Peyer's patch (tissue), 4 donors: ENCODE results near the gene KRT14. TPM values are rescaled to one million over a fixed set of nuclear protein-coding genes. Genes with fewer than 3 reads are reported as not detected.

Source experiments
- DNase-seq, 3 donors: peaks; one replicate each; pipeline ENCODE4 v3.0.0-alpha.2; 2017 to 2019
- H3K27ac ChIP-seq, 4 donors: fragments of 200-600 bp; sonication (generic); one replicate each; pipeline ENCODE4 v1.5.1; 2016 to 2019
- H3K27me3 ChIP-seq, 2 donors: fragments of 200-600 bp; sonication (generic); one replicate each; pipeline ENCODE4 v1.5.1; 2019
- H3K36me3 ChIP-seq, 3 donors: fragments of 200-600 bp; sonication (generic); one replicate each; pipeline ENCODE4 v1.5.1; 2016 to 2019
- H3K4me1 ChIP-seq, 4 donors: fragments of 200-600 bp; sonication (generic); one replicate each; pipeline ENCODE4 v1.5.1; 2016 to 2019
- H3K4me3 ChIP-seq, 4 donors: fragments of 200-600 bp; sonication (generic); 1 replicate in 3 of 4; 2 replicates in 1 of 4; pipeline ENCODE4 v1.5.1; 2016 to 2019; ENCODE audit warnings: mild to moderate bottlenecking in 1 of 4
- H3K9me3 ChIP-seq, 4 donors: fragments of 200-600 bp; sonication (generic); one replicate each; pipeline ENCODE4 v1.5.1; 2016 to 2019; ENCODE audit warnings: mild to moderate bottlenecking in 1 of 4
- CTCF ChIP-seq, 6 experiments: fragments of 450-650 bp in 4 of 6; fragments of 200-600 bp in 2 of 6; sonication (generic) in 1 of 6; IDR thresholded peaks; one replicate each; pipeline ENCODE4 v1.5.1; 2017 to 2019; ENCODE audit warnings: antibody characterized with exemption in 6 of 6, mild to moderate bottlenecking in 3 of 6, moderate library complexity in 1 of 6
- POLR2A ChIP-seq, 2 donors: fragments of 450-650 bp; IDR thresholded peaks; one replicate each; pipeline ENCODE4 v1.5.1; 2017; ENCODE audit warnings: antibody characterized with exemption in 2 of 2, mild to moderate bottlenecking in 2 of 2, moderate library complexity in 2 of 2
- total RNA-seq, 4 donors: library from RNA; depleted of rRNA; stranded (reverse); fragments of >200 nt; gene quantifications; one replicate each; pipeline ENCODE4 v1.1.0, GENCODE V29; 2016

The KRT14 gene
- total RNA-seq, 4 donors from 2014 or later, result 3.4 to 8.9 (median 6.3) TPM

GRCh38 chr17:41556931-41557330, 29.8 kb downstream of the KRT14 start:
- no peaks in the 10 kb centered on the region for H3K36me3 ChIP-seq
- no peaks in the 10 kb centered on the region for H3K9me3 ChIP-seq
- H3K4me1 ChIP-seq, result peaks cover 0 to 16% (median 2%) of the 10 kb centered on the region in 4 donors
- peak overlapping the region in 1 of 4 donors; percentile 64 for H3K27ac ChIP-seq
- DNase-seq, result no peak
- no peaks in the 10 kb centered on the region for H3K27me3 ChIP-seq
- no peak for TF ChIP-seq POLR2A (IDR thresholded peaks at IDR 0.05)
- TF ChIP-seq CTCF (IDR thresholded peaks at IDR 0.05), result no peak
- H3K4me3 ChIP-seq, result no peak overlapping the region

- DNase-seq, result no peak
- no peak overlapping the region for H3K4me3 ChIP-seq
- TF ChIP-seq POLR2A (IDR thresholded peaks at IDR 0.05), result no peak
- no peak for TF ChIP-seq CTCF (IDR thresholded peaks at IDR 0.05)
- no peaks in the 10 kb centered on the region for H3K27me3 ChIP-seq
- no peaks in the 10 kb centered on the region for H3K36me3 ChIP-seq
- peak overlapping the region in 3 of 4 donors; percentile 43 to 79 (median 64) for H3K27ac ChIP-seq
- no peaks in the 10 kb centered on the region for H3K9me3 ChIP-seq
- peaks cover 0 to 16% (median 2%) of the 10 kb centered on the region in 4 donors for H3K4me1 ChIP-seq
Observed at GRCh38 chr17:41556306-41556705, 30.4 kb downstream of the KRT14 start.

GRCh38 chr17:41555105-41555887, 31.4 kb downstream of the KRT14 start:
- H3K4me1 ChIP-seq, result peaks cover 0 to 16% (median 3%) of the 10 kb centered on the region in 4 donors
- H3K4me3 ChIP-seq, result no peak overlapping the region
- no peaks in the 10 kb centered on the region for H3K27me3 ChIP-seq
- peak overlapping the region in 3 of 4 donors; percentile 58 to 79 (median 64) for H3K27ac ChIP-seq
- TF ChIP-seq CTCF (IDR thresholded peaks at IDR 0.05) (peak in 2 of 6 experiments; percentile 2 to 29), POLR2A (IDR thresholded peaks at IDR 0.05) (peak in 1 of 2 donors; percentile 42)
- peak in 1 of 3 donors; percentile 76 for DNase-seq
- H3K9me3 ChIP-seq, result no peaks in the 10 kb centered on the region
- H3K36me3 ChIP-seq, result no peaks in the 10 kb centered on the region

- DNase-seq, result no peak
- no peaks in the 10 kb centered on the region for H3K27me3 ChIP-seq
- no peaks in the 10 kb centered on the region for H3K36me3 ChIP-seq
- H3K27ac ChIP-seq, result peak overlapping the region in 3 of 4 donors; percentile 58 to 79 (median 64)
- peaks cover 0 to 17% (median 3%) of the 10 kb centered on the region in 4 donors for H3K4me1 ChIP-seq
- no peak overlapping the region for H3K4me3 ChIP-seq
- H3K9me3 ChIP-seq, result no peaks in the 10 kb centered on the region
- TF ChIP-seq CTCF (IDR thresholded peaks at IDR 0.05) (no peak), POLR2A (IDR thresholded peaks at IDR 0.05) (no peak)
Observed at GRCh38 chr17:41553987-41554680, 32.6 kb downstream of the KRT14 start.

- H3K36me3 ChIP-seq, result no peaks in the 10 kb centered on the region
- H3K9me3 ChIP-seq, result no peaks in the 10 kb centered on the region
- no peak for DNase-seq
- no peaks in the 10 kb centered on the region for H3K27me3 ChIP-seq
- no peak overlapping the region for H3K4me3 ChIP-seq
- peaks cover 0 to 26% (median 3%) of the 10 kb centered on the region in 4 donors for H3K4me1 ChIP-seq
- TF ChIP-seq POLR2A (IDR thresholded peaks at IDR 0.05), result no peak
- no peak for TF ChIP-seq CTCF (IDR thresholded peaks at IDR 0.05)
- peak overlapping the region in 1 of 4 donors; percentile 64 for H3K27ac ChIP-seq
Observed at GRCh38 chr17:41553176-41553575, 33.5 kb downstream of the KRT14 start.
